ENCODE results near the gene ACE2.

ACE2 gene

DNA sequence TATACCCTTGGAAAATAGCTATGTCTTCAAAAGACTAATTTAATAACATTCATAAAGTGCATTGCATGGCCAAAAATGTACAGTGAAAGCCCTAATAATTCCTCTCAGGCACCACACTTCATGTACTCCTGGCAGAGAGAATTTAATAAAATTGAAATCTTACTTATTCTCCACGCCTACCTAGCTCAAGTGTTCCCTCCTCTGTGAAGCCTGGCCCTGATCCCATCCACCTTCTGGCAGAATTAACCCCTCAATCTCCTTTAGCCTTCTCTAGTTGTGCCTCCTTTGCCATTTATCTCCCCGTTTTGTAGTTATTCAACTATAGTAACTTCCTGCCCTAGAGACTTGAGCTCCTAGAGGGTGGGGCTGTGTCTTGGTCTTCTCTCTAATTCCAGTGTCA lies 26.7 kb downstream of the ACE2 start:
- DNase-seq, result no peak

DNA sequence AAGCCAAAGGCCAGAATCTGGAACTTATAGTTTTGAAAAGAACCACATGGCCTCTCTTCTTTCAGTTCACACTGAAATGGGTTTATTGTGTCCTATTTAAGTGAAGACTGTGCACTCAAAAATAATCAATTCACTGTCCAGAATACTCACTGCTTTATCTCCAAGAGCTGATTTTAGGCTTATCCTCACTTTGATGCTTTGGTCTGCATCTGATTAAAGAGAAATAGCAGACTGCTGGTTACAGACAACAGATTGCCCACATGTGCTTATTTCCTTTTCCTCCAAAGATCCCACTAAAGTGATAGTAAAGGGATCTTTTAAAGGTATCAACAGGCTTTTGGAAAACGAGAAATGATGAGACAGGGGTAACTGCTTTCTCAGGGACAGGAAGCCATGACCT lies 30.6 kb downstream of the ACE2 start:
- DNase-seq, result no peak

DNA sequence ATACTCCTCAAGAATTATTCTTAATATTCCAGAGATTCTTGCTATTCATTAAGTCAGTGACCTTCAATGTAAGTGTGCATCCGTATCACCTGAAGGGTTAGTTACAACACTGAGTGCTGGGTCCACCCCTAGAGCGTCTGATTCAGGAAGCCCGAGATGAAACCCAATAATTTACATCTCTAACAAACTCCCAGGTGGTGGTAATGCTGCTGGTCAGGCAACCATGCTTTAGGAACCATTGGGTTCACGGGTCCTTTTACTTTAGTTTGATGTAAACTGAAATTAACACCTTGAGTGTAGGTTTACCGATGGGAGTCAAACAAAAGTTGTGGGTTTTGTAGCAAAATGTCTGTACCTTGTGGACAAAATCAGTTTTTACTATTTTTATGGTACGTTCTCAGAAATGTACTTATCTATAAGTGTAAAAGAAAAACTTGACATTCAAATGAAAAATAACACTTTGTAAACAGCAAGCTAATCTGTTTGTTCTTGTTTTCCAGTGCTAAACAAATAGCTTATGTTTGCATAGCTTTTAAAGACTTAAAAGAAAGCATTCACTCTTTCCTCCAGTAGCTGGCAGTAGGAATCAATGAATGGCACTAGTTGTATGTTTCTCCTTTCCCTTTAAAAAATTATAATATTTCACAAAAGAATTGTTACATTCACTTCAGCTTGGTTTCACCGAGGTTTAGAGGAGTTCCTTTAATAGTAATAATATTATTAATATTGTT lies 32.7 kb downstream of the ACE2 start:
- no peak for DNase-seq

DNA sequence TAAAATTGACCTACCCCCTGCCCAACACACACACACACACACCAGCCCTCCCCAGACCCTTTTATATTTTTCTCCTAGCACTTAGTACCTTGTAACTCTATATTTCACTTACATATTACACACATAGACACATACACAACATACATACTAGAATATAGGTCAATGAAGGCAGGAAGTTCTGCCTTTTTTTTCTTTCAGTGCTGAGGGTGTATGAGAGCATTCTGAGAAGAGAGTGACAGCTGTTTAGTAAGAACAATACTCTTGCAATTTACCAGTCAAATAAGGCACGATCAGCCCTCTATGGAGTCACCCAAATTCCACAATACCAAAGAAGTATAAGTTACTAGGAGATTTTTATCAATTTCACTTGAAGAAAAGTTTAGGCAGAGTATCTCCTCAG lies 33.5 kb downstream of the ACE2 start:
- no peak for DNase-seq

DNA sequence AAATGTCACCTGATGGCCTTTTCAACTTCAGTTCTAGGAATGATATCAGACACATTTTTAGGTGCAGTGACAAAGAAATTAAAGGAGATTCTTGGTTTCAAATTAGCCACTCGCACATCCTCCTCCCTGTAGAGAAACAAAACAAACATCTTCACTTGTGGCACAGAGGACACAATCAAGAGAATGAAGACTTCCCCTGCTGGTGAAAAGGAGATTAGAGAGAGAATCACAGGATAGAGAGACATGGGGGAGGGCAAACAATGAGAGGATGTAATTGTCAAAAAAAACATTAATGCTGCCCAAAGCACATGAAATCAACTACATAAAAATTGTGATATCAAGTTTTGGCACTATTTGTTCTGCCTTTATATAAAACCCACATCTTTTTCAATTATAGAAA lies 34.5 kb downstream of the ACE2 start:
- DNase-seq, result no peak

DNA sequence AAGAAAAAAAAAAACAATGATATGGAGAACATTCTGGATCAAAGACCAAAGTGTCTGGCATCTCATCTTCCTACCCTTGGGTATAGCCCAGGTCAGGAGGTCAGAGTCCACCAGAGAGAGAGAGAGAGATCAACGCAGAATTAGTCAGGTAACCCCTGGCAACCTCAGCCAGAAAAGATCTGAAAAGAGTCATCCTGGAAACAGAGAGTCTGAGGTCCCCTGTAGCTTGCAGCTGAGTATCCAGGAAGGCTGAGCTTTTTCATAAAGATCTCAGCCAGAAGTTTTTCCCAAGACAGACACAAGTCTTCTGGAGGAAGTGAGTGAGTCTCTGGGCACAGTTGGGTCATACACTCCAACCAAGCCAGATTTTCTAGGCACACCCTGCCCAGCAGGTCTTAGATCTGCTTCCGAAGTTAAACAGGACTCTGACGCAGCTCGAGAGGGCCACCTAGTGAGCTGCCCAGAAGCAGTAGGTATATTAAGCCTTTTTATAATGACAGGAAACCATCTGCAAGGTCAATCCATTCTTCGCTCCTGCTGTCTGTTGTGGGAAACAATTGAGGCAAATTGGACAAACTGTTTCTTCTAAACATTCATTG lies 35.7 kb downstream of the ACE2 start:
- peak; percentile 29 for DNase-seq

DNA sequence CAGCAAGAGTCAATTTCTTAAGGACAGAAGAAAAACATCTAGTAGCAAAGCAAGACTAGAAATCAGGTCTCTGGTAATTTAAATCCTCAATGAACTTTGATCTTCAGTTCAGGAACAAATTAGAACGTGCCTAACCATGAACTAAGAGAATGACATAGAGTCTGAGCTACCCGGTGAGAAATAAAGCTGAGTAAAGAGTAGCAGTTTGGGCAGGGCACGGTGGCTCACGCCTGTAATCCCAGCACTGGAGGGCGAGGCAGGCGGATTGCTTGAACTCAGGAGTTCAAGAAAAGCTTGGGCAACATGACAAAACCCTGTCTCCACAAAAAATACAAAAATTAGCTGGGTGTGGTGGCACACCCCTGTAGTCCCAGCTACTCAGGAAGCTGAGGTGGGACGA lies 37.7 kb downstream of the ACE2 start:
- DNase-seq, result no peak

DNA sequence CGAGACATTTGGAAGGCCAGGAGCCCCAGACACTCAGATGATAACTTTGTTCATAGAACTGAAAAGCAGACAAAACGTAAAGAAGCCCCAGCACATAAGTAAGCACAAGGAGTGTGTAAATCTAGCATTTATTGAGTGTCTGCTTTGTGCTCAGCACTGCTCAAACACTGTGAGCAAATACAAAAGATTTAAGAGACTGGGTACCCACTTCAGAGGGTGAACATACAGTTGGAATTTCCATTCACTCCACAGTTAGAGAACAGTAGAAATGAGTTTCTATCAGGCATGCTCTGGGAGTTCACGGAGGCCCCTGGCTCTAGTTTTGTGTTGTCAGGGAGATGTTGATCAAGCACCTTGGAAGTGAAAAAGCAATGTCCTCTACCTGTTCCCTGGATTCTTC lies 39.8 kb downstream of the ACE2 start:
- no peak for DNase-seq

DNA sequence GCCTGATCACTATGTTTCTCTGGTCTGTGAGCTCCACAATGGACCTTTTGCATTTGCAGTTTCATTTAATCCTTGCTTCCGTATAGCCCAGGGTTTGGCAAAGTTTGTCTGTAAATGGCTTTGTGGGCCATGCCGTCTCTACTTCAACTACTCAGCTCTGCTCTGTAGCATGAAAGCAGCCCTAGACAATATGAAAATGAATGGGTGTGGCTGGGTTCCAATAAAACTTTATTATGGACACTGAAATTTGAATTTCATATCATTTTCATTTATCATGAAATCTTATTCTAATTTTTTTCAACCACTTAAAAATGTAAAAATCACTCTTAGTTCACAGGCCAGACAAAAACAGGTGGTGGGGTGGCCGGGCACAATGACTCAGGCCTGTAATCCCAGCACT lies 41.5 kb downstream of the ACE2 start:
- no peak for DNase-seq

DNA sequence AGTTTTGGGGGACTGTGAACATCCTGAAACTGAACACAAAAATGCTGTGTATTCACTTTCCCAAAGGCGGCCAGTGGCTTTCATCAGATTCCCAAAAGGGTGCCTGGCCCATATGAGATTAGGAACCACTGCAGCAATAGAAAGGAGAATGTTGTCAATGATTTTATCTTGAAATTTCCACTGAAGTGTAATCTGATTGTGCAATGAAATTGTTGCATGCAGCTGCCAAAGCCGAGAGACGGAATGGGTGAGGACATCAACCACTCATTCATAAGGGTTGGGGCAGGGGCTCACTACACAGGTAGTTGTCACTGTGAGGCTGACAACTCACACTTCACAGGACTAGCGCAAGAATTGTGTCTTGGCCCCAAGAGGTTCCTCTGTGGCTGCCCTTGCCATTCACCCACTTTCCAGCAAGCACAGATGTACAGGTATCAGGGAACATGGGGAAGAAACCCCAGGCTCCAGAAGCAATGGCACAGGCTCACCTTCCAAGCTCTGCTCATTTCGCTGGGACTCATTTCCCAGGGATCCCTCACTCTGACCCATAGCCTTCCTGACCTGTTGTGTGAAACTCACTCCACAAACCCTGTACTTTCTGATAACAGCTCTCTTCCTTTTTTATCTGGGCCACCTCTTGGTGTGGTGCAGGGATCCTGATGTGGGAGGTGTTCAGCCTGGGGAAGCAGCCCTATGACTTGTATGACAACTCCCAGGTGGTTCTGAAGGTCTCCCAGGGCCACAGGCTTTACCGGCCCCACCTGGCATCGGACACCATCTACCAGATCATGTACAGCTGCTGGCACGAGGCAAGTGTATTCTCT lies 51.4 kb downstream of the ACE2 start:
- no peak for DNase-seq

DNA sequence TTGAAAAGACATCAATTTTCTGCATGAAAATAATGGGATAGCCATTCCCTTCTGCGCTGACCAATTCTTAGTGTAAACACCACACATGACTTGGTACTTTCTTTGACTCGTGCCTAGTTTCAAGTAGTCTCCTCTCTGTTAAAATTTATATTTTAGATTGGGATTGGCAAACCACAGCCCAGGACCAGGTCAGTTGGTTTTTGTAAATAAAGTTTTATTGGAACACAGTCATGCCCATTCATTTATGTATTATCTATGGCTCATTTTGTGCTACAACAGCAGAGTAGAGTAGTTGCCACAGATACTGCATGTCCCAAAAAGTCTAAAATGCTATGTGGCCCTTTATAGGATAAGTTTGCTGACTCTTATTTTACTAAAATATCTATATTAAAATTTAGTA lies 53.4 kb downstream of the ACE2 start:
- DNase-seq, result no peak

DNA sequence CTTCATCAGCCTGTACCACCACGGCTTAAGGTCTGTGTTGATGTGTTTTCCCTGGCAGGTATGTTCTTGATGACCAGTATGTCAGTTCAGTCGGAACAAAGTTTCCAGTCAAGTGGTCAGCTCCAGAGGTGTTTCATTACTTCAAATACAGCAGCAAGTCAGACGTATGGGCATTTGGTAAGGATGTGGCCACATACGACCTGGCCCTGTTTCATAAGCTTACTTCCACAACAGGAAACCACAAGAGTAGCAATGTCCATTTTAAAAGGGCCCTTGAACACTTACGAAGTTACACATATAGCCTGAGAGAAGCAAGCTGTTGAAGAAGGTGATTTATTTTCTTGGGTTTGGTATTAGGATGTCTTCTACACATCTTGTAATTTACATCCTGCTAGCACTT lies 54.0 kb downstream of the ACE2 start:
- no peak for DNase-seq

DNA sequence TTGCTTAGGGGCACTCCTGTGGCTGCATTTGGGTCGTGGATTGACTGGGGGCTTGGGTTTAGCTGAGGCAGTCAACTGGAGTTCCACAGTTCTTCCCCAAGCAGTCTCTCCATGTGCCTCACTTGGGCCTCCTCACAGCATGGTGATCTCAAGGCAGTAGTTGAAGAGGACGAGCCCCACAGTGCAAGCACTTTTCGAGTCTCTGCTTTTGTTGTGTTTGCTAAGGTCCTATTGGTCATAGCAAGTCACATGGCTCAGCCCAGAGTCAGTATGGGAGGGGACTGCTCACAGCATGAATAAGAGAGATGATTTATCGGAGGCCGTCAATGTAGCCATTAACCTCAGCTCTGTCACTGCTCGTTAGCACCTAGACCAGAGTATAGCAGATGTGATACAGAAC lies 70.4 kb downstream of the ACE2 start:
- no peak for DNase-seq

DNA sequence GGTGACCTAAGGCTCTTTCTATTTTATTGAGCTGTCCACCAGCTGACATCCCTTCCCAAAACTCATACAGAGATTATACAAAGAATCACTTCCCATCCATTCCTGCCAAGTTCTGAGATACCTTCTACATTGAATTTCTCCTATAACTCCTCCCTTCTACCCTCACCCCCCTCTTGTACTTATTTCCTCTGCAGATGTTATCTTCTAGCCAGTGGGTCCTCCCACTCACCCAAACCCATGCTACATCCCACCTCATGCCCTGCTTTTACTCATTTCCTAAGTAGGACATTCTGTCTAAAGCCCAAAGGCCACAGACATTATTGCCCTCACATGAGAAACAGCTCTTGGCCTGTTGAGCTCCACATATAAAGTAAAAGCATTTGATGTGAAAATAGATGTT lies 71.6 kb downstream of the ACE2 start:
- DNase-seq, result no peak

DNA sequence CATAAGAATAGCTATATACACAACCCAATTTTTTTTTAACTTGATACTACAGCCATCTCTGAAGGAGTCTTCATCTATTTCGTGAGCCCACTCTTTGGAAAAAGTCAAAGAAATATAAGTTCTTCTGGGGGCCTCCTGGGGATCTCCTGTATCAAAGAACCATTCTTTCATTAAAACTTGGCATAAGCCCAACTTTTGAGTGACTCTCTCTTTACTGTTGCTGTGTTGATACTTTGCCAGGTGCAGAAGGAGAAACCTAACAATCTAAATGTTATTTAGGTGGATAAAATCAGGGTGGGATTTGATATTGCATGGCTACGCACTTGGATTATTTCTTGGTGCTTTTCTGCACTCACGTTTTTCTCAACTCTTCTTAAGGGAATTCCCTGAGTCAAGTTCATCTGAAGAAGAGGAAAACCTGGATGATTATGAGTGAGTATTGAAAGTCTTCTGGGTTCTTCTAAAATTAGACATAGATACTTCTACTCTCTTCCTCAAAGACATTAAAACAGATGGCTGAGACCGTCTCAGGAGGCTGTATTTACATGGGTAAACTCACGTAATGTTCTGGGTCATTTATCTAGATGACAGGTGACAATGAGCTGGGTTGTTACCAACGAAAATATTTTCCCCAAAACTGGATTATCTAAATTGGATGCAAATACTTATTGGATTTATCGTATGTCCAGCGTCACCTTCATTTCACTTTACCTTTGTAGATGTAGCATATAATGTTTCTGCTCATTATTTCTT lies 74.9 kb downstream of the ACE2 start:
- no peak for DNase-seq

DNA sequence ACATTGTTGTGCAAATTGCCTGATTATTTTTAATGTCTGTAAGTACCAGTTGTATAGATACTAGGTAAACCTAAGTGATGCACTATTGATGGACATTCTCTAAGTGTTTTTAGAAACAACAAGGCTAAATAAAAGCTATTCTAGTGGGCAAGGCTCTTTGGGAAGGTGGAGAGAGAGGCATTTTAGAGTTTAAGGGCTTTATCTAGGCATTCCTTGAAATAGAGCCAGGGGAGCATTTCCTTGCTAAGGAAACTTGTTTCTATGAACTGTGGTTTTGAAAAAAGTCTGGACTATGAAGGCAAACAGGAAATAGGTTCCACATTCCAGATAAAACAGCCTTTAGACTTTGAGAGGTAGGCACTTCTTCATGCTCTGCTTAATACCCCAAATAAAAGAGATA lies 76.3 kb downstream of the ACE2 start:
- DNase-seq, result peak; percentile 18

DNA sequence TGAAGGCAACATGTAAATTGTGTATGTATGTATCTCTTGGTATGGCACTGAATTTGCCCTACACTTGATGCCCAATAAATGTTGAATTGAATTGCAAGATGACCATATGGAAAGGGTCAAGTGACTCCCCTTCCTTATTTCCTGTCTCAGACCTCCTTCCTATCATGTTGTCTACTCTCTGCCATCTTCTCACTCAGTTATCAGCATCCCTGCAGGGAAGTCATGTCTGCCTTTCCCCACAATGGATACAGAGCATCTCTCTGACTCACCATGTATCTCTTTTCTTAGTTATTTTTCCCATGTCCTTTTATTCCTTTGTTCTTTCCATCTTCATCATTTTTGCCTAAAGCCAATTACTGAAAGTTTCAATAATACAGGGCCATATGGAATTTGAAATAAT lies 77.7 kb downstream of the ACE2 start:
- no peak for DNase-seq

DNA sequence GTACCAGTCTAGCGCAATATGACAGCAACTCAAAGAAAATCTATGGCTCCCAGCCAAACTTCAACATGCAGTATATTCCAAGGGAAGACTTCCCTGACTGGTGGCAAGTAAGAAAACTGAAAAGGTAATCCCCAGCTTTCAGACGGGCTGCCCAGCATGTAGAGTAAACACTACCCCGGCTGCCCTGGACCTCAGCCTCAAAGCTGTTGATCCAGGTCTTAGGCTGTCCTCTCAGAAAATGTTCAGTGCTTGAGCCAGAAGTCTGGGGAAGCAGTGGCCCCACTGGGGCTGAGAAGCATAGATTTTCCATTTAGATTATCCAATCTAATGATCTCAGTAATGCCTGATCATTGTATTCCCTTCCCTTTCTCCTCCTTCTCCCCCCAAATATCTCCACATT lies 78.3 kb downstream of the ACE2 start:
- DNase-seq, result no peak

DNA sequence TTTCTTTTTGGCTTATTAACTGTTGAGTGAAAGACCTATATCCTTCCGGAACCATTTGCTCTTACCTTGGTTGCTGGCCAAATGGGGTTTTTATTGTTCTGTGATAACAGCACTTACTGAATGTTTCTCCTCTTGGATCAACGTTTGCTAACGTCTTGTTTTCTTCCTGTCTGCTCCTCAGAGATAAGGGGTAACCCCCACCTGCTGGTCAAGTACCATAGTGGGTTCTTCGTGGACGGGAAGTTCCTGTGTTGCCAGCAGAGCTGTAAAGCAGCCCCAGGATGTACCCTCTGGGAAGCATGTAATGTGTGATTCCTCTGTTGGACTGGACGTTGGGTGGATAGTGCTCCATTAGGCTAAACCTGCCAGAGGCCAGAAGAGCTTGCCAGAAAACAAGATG lies 84.8 kb downstream of the ACE2 start:
- no peak for DNase-seq

DNA sequence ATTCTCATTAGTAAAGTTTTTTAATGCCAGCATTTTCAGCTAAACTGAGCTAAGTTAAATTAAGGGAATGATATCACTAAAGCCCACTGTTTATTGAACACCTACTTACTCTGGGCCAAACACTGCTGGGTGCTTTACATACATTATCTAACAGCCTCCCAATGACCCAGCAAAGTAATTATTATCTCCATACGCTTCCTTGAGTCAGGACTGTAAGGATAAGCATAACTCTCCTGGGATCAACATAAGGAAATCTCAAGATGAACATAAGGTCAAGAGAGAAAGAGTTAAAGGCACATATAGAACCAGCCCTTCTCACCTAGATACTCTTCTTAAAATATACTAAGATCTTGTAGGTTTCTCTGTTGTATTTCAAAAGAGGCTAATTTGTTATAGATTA lies 86.5 kb downstream of the ACE2 start:
- DNase-seq, result no peak

DNA sequence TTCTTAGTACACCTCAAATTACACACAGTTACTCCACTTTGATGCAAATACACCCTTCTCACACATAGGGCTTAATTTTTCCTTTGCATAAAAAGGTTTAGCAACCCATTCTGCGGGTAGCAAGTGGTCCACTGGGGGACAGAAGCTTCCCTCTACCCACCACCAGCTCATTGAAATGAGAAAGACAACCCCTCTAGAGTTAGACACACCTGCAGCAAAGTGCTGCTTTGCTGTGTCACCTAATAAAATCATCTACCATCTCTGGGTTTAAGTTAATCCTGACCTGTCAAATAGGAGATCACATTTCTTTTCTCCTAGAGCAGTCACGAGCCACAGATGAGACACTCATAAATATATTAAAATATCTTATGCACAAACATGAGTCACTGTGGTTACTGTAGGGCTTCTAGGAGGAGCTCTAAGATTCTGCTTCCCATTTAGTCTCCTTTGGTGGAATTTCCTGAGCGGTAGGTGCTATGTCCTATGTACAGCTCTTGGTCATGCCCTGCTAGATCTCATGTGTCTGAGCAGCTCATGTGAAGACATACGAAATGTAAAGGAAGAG lies 88.3 kb downstream of the ACE2 start:
- peak; percentile 3 for DNase-seq

DNA sequence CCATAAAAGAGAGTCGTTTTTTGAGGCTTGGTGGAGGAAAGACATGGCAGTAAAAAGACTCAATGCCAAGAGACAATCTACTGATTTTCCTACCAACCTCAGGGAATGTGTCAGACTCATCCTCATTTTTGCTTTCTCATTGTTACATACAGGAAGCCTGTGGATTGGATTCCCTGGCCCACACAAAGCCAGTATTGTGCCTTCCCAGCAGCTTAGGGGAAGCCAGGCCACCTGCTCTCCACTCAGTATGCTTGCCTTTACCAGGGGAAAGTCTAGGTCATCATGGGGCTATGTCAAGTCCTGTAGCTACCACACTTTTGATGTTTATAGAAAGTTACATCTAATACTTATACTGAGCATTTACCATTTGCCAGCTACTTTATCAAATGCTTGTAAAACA lies 89.2 kb downstream of the ACE2 start:
- DNase-seq, result no peak
